Keratinocyte (primary cell): ENCODE data around the gene OSBPL5. TPM values are rescaled to one million over a fixed set of nuclear protein-coding genes. Genes with fewer than 3 reads are reported as not detected.

Source experiments
- DNase-seq: peaks from one replicate; pipeline ENCODE4 v3.0.0-alpha.2; 2011; ENCODE audit warnings: low read depth, missing footprints, low spot score
- FAIRE-seq: peaks from 2 replicates; lab custom pipeline; 2011; peaks lifted over from hg19 to GRCh38; lab: Jason Lieb, UNC
- H2AFZ ChIP-seq: 2 replicates; pipeline ENCODE4 v1.6.0; 2012; ENCODE audit warnings: low read length, control low read depth, inconsistent platforms; ENCODE audit not compliant: control insufficient read depth
- H3K27ac ChIP-seq: 2 replicates; pipeline ENCODE4 v1.5.1; 2011; ENCODE audit warnings: low read length; ENCODE audit not compliant: control insufficient read depth, insufficient read depth
- H3K27me3 ChIP-seq: 3 replicates; pipeline ENCODE4 v1.6.0; 2011; ENCODE audit warnings: low read length; ENCODE audit not compliant: control insufficient read depth, insufficient read depth; ENCODE audit errors: extremely low read depth
- H3K36me3 ChIP-seq, 2 experiments: 2 replicates in 1 of 2; 3 replicates in 1 of 2; pipeline ENCODE4 v1.5.1; 2011; ENCODE audit warnings: low read length in 2 of 2, mild to moderate bottlenecking in 1 of 2; ENCODE audit not compliant: control insufficient read depth in 2 of 2, insufficient read depth in 2 of 2; ENCODE audit errors: extremely low read depth in 1 of 2
- H3K4me1 ChIP-seq: 3 replicates; pipeline ENCODE4 v1.5.1; 2011; ENCODE audit warnings: low read length; ENCODE audit not compliant: control insufficient read depth, insufficient read depth; ENCODE audit errors: extremely low read depth
- H3K4me2 ChIP-seq: 3 replicates; pipeline ENCODE4 v1.6.0; 2011; ENCODE audit warnings: low read depth, low read length; ENCODE audit not compliant: control insufficient read depth, insufficient read depth; ENCODE audit errors: extremely low read depth
- H3K4me3 ChIP-seq, 3 experiments: fragments of 200-600 bp in 1 of 3; sonication (generic) in 1 of 3; 2 replicates in 2 of 3; 3 replicates in 1 of 3; pipeline ENCODE4 v1.5.1; 2011 to 2016; ENCODE audit warnings: low read length in 3 of 3, mild to moderate bottlenecking in 3 of 3, control low read depth in 2 of 3, inconsistent platforms in 1 of 3, low read depth in 1 of 3, mixed read lengths in 1 of 3, mixed run types in 1 of 3, moderate library complexity in 1 of 3; ENCODE audit not compliant: control insufficient read depth in 2 of 3, insufficient read depth in 2 of 3; ENCODE audit errors: extremely low read depth in 1 of 3
- H3K79me2 ChIP-seq: 2 replicates; pipeline ENCODE4 v1.6.0; 2012; ENCODE audit warnings: low read length; ENCODE audit not compliant: control insufficient read depth, insufficient read depth
- H3K9ac ChIP-seq: 3 replicates; pipeline ENCODE4 v1.6.0; 2011; ENCODE audit warnings: low read length; ENCODE audit not compliant: control insufficient read depth, insufficient read depth; ENCODE audit errors: extremely low read depth
- H3K9me1 ChIP-seq: 3 replicates; pipeline ENCODE4 v1.6.0; 2011; ENCODE audit warnings: low read length; ENCODE audit not compliant: control insufficient read depth, insufficient read depth; ENCODE audit errors: extremely low read depth
- H3K9me3 ChIP-seq: 2 replicates; pipeline ENCODE4 v1.5.1; 2012; ENCODE audit warnings: low read depth, low read length; ENCODE audit not compliant: control insufficient read depth
- H4K20me1 ChIP-seq: 3 replicates; pipeline ENCODE4 v1.6.0; 2011; ENCODE audit warnings: low read length; ENCODE audit not compliant: control insufficient read depth, insufficient read depth; ENCODE audit errors: extremely low read depth
- CTCF ChIP-seq, 3 experiments: IDR thresholded peaks in 1 of 3; conservative IDR thresholded peaks in 1 of 3; optimal IDR thresholded peaks in 1 of 3; 2 replicates in 2 of 3; 3 replicates in 1 of 3; pipeline versions ENCODE3 to v1.5.1; 2011; ENCODE audit warnings: low read length in 3 of 3, mild to moderate bottlenecking in 3 of 3, moderate library complexity in 2 of 3, control low read depth in 1 of 3, inconsistent platforms in 1 of 3; ENCODE audit not compliant: insufficient read depth in 2 of 3; ENCODE audit errors: extremely low read depth in 1 of 3
- EZH2 ChIP-seq: IDR thresholded peaks from one replicate; pipeline ENCODE4 v1.6.1; 2012; ENCODE audit warnings: inconsistent platforms, mild to moderate bottlenecking, low read length, moderate library complexity
- dilution Hi-C: fragments of 300-500 bp; cut with MboI; formaldehyde crosslinking; loops from one replicate; pipeline ENCODE4 v1.7.0; 2020; ENCODE audit warnings: low sequenced_read_pairs; ENCODE audit not compliant: extremely low pct_ligation_motif_present
- polyA plus RNA-seq, 5 experiments: library from polyadenylated mRNA; depleted of rRNA in 3 of 5; stranded (reverse) in 3 of 5; stranded (forward) in 1 of 5; unstranded in 1 of 5; fragments of >200 nt; gene quantifications; 1 replicate in 1 of 5; 2 replicates in 3 of 5; 3 replicates in 1 of 5; pipeline versions ENCODE4 v1.2.1 to v1.2.3, GENCODE V29; 2011 to 2012; ENCODE audit warnings: missing spikeins in 2 of 5, low read depth in 1 of 5, low replicate concordance in 1 of 5

Gene OSBPL5
- polyA plus RNA-seq, 1 donor (not counting 4 experiments of a cell fraction or from before 2014, with no cell fraction given) = 3.0 TPM

- Histone ChIP-seq H4K20me1 (no peaks in the 10 kb centered on the region), H2AFZ (no peak overlapping the region), H3K36me3 (no peaks in the 10 kb centered on the region), H3K27ac (no peak overlapping the region), H3K9me1 (no peaks in the 10 kb centered on the region), H3K79me2 (no peaks in the 10 kb centered on the region), H3K9me3 (no peaks in the 10 kb centered on the region), H3K9ac (no peak overlapping the region), H3K4me1 (no peaks in the 10 kb centered on the region), H3K4me2 (no peak overlapping the region), H3K4me3 (no peak overlapping the region), H3K27me3 (no peaks in the 10 kb centered on the region)
- no peak for TF ChIP-seq CTCF (optimal IDR thresholded peaks at IDR 0.05 in 1 of 3, IDR thresholded peaks at IDR 0.05 in 1 of 3, conservative IDR thresholded peaks at IDR 0.05 in 1 of 3; ENCODE audit: extremely low read depth in 1 of 3, insufficient read depth in 2 of 3, low read length in 3 of 3)
- TF ChIP-seq EZH2 = no peak
- dilution Hi-C loops = no loop called here
- FAIRE-seq (no peak), DNase-seq (no peak)
Measured at GRCh38 chr11:3077189-3077836, 87.8 kb downstream of the OSBPL5 start.

GRCh38 chr11:3074912-3075589 lies 90.1 kb downstream of the OSBPL5 start:
- no peak for FAIRE-seq
- dilution Hi-C loops = no loop called here
- no peak overlapping the region for H2AFZ ChIP-seq
- no peak overlapping the region for H3K4me2 ChIP-seq
- no peaks in the 10 kb centered on the region for H3K9me3 ChIP-seq
- DNase-seq = no peak
- no peaks in the 10 kb centered on the region for H3K36me3 ChIP-seq
- no peaks in the 10 kb centered on the region for H3K27me3 ChIP-seq
- H3K9me1 ChIP-seq = no peaks in the 10 kb centered on the region
- no peaks in the 10 kb centered on the region for H4K20me1 ChIP-seq
- no peak overlapping the region for H3K9ac ChIP-seq
- no peak overlapping the region for H3K27ac ChIP-seq
- H3K4me3 ChIP-seq = no peak overlapping the region
- no peaks in the 10 kb centered on the region for H3K4me1 ChIP-seq
- H3K79me2 ChIP-seq = no peaks in the 10 kb centered on the region
- TF ChIP-seq EZH2 = no peak
- no peak for TF ChIP-seq CTCF (optimal IDR thresholded peaks at IDR 0.05 in 1 of 3, IDR thresholded peaks at IDR 0.05 in 1 of 3, conservative IDR thresholded peaks at IDR 0.05 in 1 of 3; ENCODE audit: extremely low read depth in 1 of 3, insufficient read depth in 2 of 3, low read length in 3 of 3)
